SK-N-MC (cell line): ENCODE measurements around the gene TUT4.

Experiments
- EZH2 ChIP-seq: fragments of 200-600 bp; sonication (generic); IDR thresholded peaks from one replicate; pipeline ENCODE4 v1.6.1; 2017; ENCODE audit warnings: antibody characterized with exemption
- FOXP2 ChIP-seq: optimal IDR thresholded peaks from 2 replicates; pipeline ENCODE3; 2011; ENCODE audit warnings: mild to moderate bottlenecking, moderate library complexity; ENCODE audit not compliant: insufficient read depth; ENCODE audit errors: extremely low read length, control extremely low read depth
- POLR2AphosphoS5 ChIP-seq: IDR thresholded peaks from 2 replicates; pipeline ENCODE4 v1.6.1; 2012; ENCODE audit warnings: mild to moderate bottlenecking, low read depth, low read length, borderline replicate concordance

DNA sequence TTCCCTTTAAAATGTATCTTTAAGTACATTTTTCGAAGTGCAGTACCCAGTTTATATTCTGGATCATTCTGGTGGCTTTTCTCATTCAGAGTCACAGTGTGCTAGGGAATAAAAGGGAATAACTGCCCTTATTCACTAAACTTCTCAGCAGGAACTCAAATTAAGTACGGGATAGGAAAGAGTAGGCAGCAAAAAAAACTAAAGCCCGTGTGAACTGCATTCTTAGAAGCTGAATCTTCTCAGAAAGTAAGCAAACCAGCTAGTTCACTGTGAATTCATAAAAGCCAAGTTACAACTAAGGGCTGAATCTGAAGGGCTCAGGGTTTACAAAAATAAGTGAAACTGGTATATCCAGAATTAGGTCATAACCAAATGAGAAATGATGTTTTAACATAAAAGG is 126.5 kb downstream of the TUT4 start:
- TF ChIP-seq POLR2AphosphoS5 = no peak
- no peak for TF ChIP-seq EZH2
- no peak for TF ChIP-seq FOXP2
